ENCODE data around the gene MYF6. TPM values are rescaled to one million over a fixed set of nuclear protein-coding genes. Genes with fewer than 3 reads are reported as not detected.

The MYF6 gene
- total RNA-seq, 1 donor from 2014 or later: not detected

DNA sequence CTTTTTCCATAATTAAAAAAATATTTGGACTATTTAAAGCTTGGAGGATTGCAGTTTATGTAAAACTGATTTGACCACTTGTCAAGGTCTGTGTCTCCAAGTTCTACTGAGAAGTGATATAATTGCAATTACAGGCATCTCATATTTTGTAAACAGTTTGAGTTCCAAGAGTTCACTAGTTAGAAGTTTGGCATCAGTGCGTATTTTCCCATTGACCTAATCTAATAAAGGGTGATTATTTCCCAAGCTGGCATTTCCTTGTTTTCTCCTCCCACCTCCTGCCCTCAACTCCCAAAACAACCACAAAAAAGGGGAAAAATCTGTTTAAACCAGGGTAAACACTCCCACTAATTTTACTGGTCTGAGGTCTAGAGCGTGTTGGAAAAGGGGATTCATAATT is 3.0 kb upstream of the MYF6 start:
- H3K4me1 Mint-ChIP-seq: peaks cover 4% of the 10 kb centered on the region

DNA sequence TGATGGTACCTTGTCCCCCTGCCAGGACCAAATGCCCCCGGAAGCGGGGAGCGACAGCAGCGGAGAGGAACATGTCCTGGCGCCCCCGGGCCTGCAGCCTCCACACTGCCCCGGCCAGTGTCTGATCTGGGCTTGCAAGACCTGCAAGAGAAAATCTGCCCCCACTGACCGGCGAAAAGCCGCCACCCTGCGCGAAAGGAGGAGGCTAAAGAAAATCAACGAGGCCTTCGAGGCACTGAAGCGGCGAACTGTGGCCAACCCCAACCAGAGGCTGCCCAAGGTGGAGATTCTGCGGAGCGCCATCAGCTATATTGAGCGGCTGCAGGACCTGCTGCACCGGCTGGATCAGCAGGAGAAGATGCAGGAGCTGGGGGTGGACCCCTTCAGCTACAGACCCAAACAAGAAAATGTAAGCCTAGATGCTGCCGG is 410 bp downstream of the MYF6 start:
- peaks cover 4% of the 10 kb centered on the region for H3K4me1 Mint-ChIP-seq
- no peak overlapping the region for H3K27ac Mint-ChIP-seq
- intact Hi-C loops (cut with micrococcal nuclease): no loop called here
- no peak for ATAC-seq (ENCODE audit: low read depth)
- CTCF ChIA-PET: no interaction called here
- no peak overlapping the region for H3K4me3 Mint-ChIP-seq
- POLR2A ChIA-PET: no interaction called here
- no peak for TF ChIP-seq CTCF (IDR thresholded peaks at IDR 0.05)
- DNase-seq: no peak
- no peaks in the 10 kb centered on the region for H3K36me3 Mint-ChIP-seq (ENCODE audit: low read depth)
- H3K9me3 Mint-ChIP-seq: no peaks in the 10 kb centered on the region
- peaks cover 27% of the 10 kb centered on the region for H3K27me3 Mint-ChIP-seq

More for the DNA sequence above, 3.0 kb upstream of the MYF6 start:
- no peaks in the 10 kb centered on the region for H3K9me3 Mint-ChIP-seq
- ChIA-PET POLR2A (no interaction called here), CTCF (no interaction called here)
- no peaks in the 10 kb centered on the region for H3K36me3 Mint-ChIP-seq (ENCODE audit: low read depth)
- H3K4me3 Mint-ChIP-seq: no peak overlapping the region
- no peak for TF ChIP-seq CTCF (IDR thresholded peaks at IDR 0.05)
- no peak overlapping the region for H3K27ac Mint-ChIP-seq
- DNase-seq (no peak), ATAC-seq (ENCODE audit: low read depth) (no peak)
- peaks cover 18% of the 10 kb centered on the region for H3K27me3 Mint-ChIP-seq
- intact Hi-C loops (cut with micrococcal nuclease): no loop called here

DNA sequence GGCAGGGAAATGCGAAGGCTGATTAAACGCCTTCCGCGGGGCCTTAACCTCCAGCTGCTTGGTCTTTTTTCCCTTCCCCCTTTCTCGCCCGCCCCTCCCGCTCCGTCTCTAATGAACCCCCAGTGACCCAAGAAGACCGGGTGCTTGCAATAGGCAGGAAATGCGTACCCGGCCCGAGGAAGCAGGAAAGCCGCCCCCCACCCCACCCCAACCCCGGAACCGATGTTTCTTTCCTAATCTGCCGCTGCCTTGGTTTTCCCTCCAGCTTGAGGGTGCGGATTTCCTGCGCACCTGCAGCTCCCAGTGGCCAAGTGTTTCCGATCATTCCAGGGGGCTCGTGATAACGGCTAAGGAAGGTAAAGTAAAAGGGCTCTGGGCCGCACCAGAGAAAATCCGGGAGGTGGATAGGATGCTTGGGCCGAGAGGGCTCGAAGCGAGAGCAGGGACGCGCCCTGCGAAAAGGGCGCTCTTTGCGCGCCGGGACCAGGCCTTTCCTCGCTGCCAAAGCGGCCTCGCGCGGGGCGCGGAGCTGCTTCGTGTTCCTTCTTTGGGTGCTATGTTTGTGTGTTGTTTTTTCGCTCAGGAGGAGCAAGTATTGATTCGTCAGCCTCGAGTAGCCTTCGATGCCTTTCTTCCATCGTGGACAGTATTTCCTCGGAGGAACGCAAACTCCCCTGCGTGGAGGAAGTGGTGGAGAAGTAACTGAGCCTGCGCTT is 983 bp downstream of the MYF6 start:
- no peak overlapping the region for H3K4me3 Mint-ChIP-seq
- DNase-seq: no peak

GRCh38 chr12:80708975-80709328 is 1.5 kb downstream of the MYF6 start:
- no peaks in the 10 kb centered on the region for H3K36me3 Mint-ChIP-seq (ENCODE audit: low read depth)
- no peak overlapping the region for H3K4me3 Mint-ChIP-seq
- ChIA-PET POLR2A (no interaction called here), CTCF (no interaction called here)
- peaks cover 4% of the 10 kb centered on the region for H3K4me1 Mint-ChIP-seq
- H3K27ac Mint-ChIP-seq: no peak overlapping the region
- intact Hi-C loops (cut with micrococcal nuclease): no loop called here
- no peak for ATAC-seq (ENCODE audit: low read depth)
- H3K9me3 Mint-ChIP-seq: no peaks in the 10 kb centered on the region
- DNase-seq: no peak
- peaks cover 33% of the 10 kb centered on the region for H3K27me3 Mint-ChIP-seq
- TF ChIP-seq CTCF (IDR thresholded peaks at IDR 0.05): no peak

More for the DNA sequence above, 983 bp downstream of the MYF6 start:
- no peaks in the 10 kb centered on the region for H3K36me3 Mint-ChIP-seq (ENCODE audit: low read depth)
- H3K9me3 Mint-ChIP-seq: no peaks in the 10 kb centered on the region
- H3K4me1 Mint-ChIP-seq: peaks cover 4% of the 10 kb centered on the region
- ChIA-PET POLR2A (no interaction called here), CTCF (no interaction called here)
- TF ChIP-seq CTCF (IDR thresholded peaks at IDR 0.05): no peak
- intact Hi-C loops (cut with micrococcal nuclease): no loop called here
- no peak for ATAC-seq (ENCODE audit: low read depth)
- peaks cover 27% of the 10 kb centered on the region for H3K27me3 Mint-ChIP-seq
- no peak overlapping the region for H3K27ac Mint-ChIP-seq

DNA sequence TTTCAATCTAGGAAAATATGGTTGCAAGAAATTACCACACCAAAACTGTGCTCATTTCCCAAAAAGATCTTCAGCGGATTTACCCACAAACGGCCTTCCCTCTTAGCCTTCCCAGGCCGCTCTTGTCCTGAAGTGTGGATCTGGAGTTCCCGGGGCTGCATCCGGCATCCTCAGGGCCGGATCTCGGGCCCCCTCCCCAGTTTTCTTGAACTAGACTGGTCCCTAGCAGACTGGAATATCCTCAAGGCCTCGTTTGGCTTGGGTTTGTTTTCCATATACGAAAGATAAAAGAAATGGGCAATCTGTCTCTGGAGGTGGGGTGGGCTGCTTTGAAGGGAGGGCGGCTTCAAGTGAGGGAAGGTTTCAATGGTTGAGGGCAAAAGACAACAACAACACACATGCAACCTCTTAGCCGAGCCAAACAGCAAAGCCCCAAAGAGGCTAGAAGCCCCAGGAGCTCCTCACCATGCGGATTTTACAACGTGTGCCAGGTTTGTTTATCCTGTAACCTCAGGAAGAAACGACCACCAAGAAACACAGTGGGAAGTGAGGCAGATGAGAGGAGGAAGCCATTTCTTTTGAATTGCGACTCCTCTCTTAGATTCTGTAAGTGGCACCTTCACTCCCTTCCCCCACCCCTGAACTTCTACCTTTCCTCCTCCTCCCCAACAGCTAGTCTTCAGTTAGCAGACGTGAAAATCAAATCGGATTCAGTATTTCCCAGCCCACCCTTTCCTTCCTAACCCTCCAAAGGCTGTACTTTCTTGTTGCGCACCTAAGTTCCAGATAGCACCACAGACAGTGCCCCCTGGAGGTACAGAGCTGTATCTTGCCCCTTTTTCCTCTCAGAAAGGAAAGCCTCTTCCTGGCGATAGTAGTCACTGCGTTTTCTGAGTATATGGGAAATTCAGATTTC is 2.6 kb downstream of the MYF6 start:
- DNase-seq: no peak
- Mint-ChIP-seq H3K27ac (no peak overlapping the region), H3K9me3 (no peaks in the 10 kb centered on the region), H3K36me3 (ENCODE audit: low read depth) (no peaks in the 10 kb centered on the region), H3K4me1 (peaks cover 4% of the 10 kb centered on the region), H3K27me3 (peaks cover 37% of the 10 kb centered on the region), H3K4me3 (no peak overlapping the region)
- POLR2A ChIA-PET: no interaction called here
- no peak for TF ChIP-seq CTCF (IDR thresholded peaks at IDR 0.05)
- intact Hi-C loops (cut with micrococcal nuclease): no loop called here
- CTCF ChIA-PET: no interaction called here
- no peak for ATAC-seq (ENCODE audit: low read depth)
